SK-N-SH (cell line): ENCODE measurements around the gene SGPP2.

ENCODE experiments used
- CTCF ChIP-seq: fragments of 200-600 bp; sonication (generic); IDR thresholded peaks from 2 replicates; pipeline ENCODE4 v1.6.1; 2017; ENCODE audit warnings: antibody characterized with exemption, mild to moderate bottlenecking, moderate library complexity
- ELF1 ChIP-seq: IDR thresholded peaks from 2 replicates; pipeline ENCODE4 v1.4.0; 2012
- RAD21 ChIP-seq: IDR thresholded peaks from 2 replicates; pipeline ENCODE4 v1.6.1; 2012; ENCODE audit warnings: mild to moderate bottlenecking, low read length
- REST ChIP-seq: IDR thresholded peaks from 2 replicates; pipeline ENCODE4 v1.6.1; 2012; ENCODE audit warnings: mild to moderate bottlenecking, low read depth, low read length, moderate library complexity
- TAF1 ChIP-seq: IDR thresholded peaks from 2 replicates; pipeline ENCODE4 v1.6.1; 2012; ENCODE audit warnings: low read depth, mild to moderate bottlenecking, low read length, moderate library complexity, borderline replicate concordance
- YY1 ChIP-seq: IDR thresholded peaks from 2 replicates; pipeline ENCODE4 v1.4.0; 2012; ENCODE audit warnings: low read depth, mild to moderate bottlenecking
- TF ChIP-seq, protein P1 (sequence below): fragments of 150-350 bp; IDR thresholded peaks from 2 replicates; pipeline ENCODE4 v1.6.1; 2017; ENCODE audit warnings: antibody characterized with exemption, low read length, low read depth, borderline replicate concordance

GRCh38 chr2:222538535-222538934, 114.2 kb downstream of the SGPP2 start:
- TF ChIP-seq YY1 (no peak), RAD21 (no peak), CTCF (no peak), REST (no peak), ELF1 (no peak), TAF1 (no peak)
- TF ChIP-seq, protein P1, sequence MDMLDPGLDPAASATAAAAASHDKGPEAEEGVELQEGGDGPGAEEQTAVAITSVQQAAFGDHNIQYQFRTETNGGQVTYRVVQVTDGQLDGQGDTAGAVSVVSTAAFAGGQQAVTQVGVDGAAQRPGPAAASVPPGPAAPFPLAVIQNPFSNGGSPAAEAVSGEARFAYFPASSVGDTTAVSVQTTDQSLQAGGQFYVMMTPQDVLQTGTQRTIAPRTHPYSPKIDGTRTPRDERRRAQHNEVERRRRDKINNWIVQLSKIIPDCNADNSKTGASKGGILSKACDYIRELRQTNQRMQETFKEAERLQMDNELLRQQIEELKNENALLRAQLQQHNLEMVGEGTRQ: no peak
